DMS 273 treated with DMSO at 0.1 percent for 48 hours (cell line): ENCODE data around the gene RBP5.

Experiments used
- DNase-seq: peaks from one replicate; lab custom pipeline; 2025; lab: John Stamatoyannopoulos, UW

Gene RBP5

GRCh38 chr12:7145671-7146070 lies 17.0 kb upstream of the RBP5 start:
- no peak for DNase-seq

GRCh38 chr12:7144414-7145120 lies 15.9 kb upstream of the RBP5 start:
- no peak for DNase-seq

- no peak for DNase-seq
Observed at GRCh38 chr12:7143564-7143963, 14.9 kb upstream of the RBP5 start.

- no peak for DNase-seq
Observed at GRCh38 chr12:7142809-7143465, 14.2 kb upstream of the RBP5 start.

GRCh38 chr12:7142056-7142644 lies 13.5 kb upstream of the RBP5 start:
- no peak for DNase-seq

GRCh38 chr12:7141351-7142005 lies 12.8 kb upstream of the RBP5 start:
- no peak for DNase-seq

GRCh38 chr12:7139200-7139599 lies 10.5 kb upstream of the RBP5 start:
- DNase-seq = no peak

GRCh38 chr12:7137908-7138307 lies 9.2 kb upstream of the RBP5 start:
- no peak for DNase-seq

GRCh38 chr12:7136676-7137075 lies 8.0 kb upstream of the RBP5 start:
- DNase-seq = no peak

GRCh38 chr12:7136071-7136470 lies 7.4 kb upstream of the RBP5 start:
- no peak for DNase-seq

- DNase-seq = no peak
Observed at GRCh38 chr12:7134396-7135166, 5.9 kb upstream of the RBP5 start.

- DNase-seq = no peak
Observed at GRCh38 chr12:7131502-7131866, 2.8 kb upstream of the RBP5 start.

- DNase-seq = no peak
Observed at GRCh38 chr12:7130701-7131501, 2.2 kb upstream of the RBP5 start.

GRCh38 chr12:7129872-7130691 lies 1.4 kb upstream of the RBP5 start, which contains the start of gene CLSTN3:
Gene CLSTN3, plus strand, starts transcription at chr12:7130371. Its CDS starts 278 bp downstream, at chr12:7130649.
- DNase-seq = peak; percentile 22

GRCh38 chr12:7129287-7129871 lies 690 bp upstream of the RBP5 start:
- no peak for DNase-seq

GRCh38 chr12:7127916-7128626 lies 618 bp downstream of the RBP5 start:
- no peak for DNase-seq

- DNase-seq = no peak
Observed at GRCh38 chr12:7125632-7126227, 3.0 kb downstream of the RBP5 start.

- no peak for DNase-seq
Observed at GRCh38 chr12:7123806-7124522, 4.7 kb downstream of the RBP5 start.
